ENCODE data around the gene EMX1.

DNA sequence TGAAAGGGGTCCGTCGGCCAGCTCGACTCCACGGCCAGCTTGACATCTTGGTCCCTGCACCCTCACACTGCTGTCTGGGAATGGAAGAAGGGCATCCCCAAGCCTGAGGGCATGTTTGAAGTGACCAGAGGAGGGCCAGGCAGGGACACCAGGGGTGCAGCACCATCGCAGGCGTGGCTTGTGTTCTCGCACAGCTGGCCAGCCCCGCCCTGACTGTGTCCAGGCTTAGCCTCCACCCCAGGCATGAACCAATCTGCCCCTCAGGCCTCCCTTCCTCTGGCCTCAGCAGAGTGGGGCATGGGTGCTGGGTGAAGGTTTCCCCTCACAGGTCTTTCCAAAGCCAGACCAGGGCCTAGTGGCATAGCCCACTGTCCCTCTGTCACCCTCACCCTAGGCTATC lies 25.0 kb downstream of the EMX1 start:
- TF ChIP-seq, protein P1, sequence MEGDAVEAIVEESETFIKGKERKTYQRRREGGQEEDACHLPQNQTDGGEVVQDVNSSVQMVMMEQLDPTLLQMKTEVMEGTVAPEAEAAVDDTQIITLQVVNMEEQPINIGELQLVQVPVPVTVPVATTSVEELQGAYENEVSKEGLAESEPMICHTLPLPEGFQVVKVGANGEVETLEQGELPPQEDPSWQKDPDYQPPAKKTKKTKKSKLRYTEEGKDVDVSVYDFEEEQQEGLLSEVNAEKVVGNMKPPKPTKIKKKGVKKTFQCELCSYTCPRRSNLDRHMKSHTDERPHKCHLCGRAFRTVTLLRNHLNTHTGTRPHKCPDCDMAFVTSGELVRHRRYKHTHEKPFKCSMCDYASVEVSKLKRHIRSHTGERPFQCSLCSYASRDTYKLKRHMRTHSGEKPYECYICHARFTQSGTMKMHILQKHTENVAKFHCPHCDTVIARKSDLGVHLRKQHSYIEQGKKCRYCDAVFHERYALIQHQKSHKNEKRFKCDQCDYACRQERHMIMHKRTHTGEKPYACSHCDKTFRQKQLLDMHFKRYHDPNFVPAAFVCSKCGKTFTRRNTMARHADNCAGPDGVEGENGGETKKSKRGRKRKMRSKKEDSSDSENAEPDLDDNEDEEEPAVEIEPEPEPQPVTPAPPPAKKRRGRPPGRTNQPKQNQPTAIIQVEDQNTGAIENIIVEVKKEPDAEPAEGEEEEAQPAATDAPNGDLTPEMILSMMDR (conservative IDR thresholded peaks at IDR 0.05) = no peak
- no peak for TF ChIP-seq EZH2 (IDR thresholded peaks at IDR 0.05; ENCODE audit: low read depth)
